Esophagus squamous epithelium (tissue), 4 donors: ENCODE measurements around the gene BMF.

Experiments
- CTCF ChIP-seq, 6 experiments: fragments of 450-650 bp in 4 of 6; fragments of 200-600 bp in 2 of 6; sonication (generic) in 2 of 6; IDR thresholded peaks; one replicate each; pipeline ENCODE4 v1.5.1; 2016 to 2019; ENCODE audit warnings: antibody characterized with exemption in 6 of 6, mild to moderate bottlenecking in 4 of 6, moderate library complexity in 4 of 6
- POLR2A ChIP-seq, 4 donors: fragments of 450-650 bp; IDR thresholded peaks; one replicate each; pipeline ENCODE4 v1.6.1; 2017; ENCODE audit warnings: antibody characterized with exemption in 4 of 4, mild to moderate bottlenecking in 4 of 4, moderate library complexity in 3 of 4

GRCh38 chr15:40043927-40044716 is 64.6 kb downstream of the BMF start:
- TF ChIP-seq CTCF (IDR thresholded peaks at IDR 0.05), result no peak
- no peak for TF ChIP-seq POLR2A (IDR thresholded peaks at IDR 0.05)
